H1 (cell line): ENCODE results near the gene UGT2B17. TPM values are rescaled to one million over a fixed set of nuclear protein-coding genes. Genes with fewer than 3 reads are reported as not detected.

ENCODE experiments used
- CTCF ChIA-PET: fragments of 300-600 bp; sonication (Branson Sonifier 250); formaldehyde crosslinking; loops from one replicate; lab custom pipeline; 2021; ENCODE audit not compliant: partially characterized antibody; lab: Charles Lee
- POLR2A ChIA-PET: fragments of 300-600 bp; sonication (Branson Sonifier 250); formaldehyde crosslinking; loops from one replicate; lab custom pipeline; 2021; ENCODE audit warnings: inconsistent platforms; ENCODE audit not compliant: partially characterized antibody; lab: Charles Lee
- DNase-seq, 2 experiments: peaks; one replicate each; pipeline versions ENCODE4 v3.0.0 to v3.0.0-alpha.2; 2010 to 2022; ENCODE audit warnings: low spot score in 2 of 2, low read depth in 1 of 2, mixed read lengths in 1 of 2
- FAIRE-seq: peaks from 2 replicates; lab custom pipeline; 2011; peaks lifted over from hg19 to GRCh38; lab: Jason Lieb, UNC
- H2AFZ ChIP-seq: 2 replicates; pipeline ENCODE4 v1.8.1; 2012; ENCODE audit warnings: low read length, inconsistent platforms
- H2AK5ac ChIP-seq: 2 replicates; pipeline ENCODE4 v1.6.1; 2013; ENCODE audit warnings: low read depth, low read length
- H2BK120ac ChIP-seq: replicated peaks from 2 replicates; pipeline ENCODE3; 2013; ENCODE audit warnings: low read depth, low read length, inconsistent platforms
- H2BK12ac ChIP-seq: 2 replicates; pipeline ENCODE4 v1.6.1; 2013; ENCODE audit warnings: low read depth, low read length
- H2BK15ac ChIP-seq: 2 replicates; pipeline ENCODE4 v1.6.1; 2013; ENCODE audit warnings: low read length
- H2BK20ac ChIP-seq: 2 replicates; pipeline ENCODE4 v1.6.1; 2013; ENCODE audit warnings: low read length
- H2BK5ac ChIP-seq: 2 replicates; pipeline ENCODE4 v1.6.1; 2013; ENCODE audit warnings: low read depth, low read length
- H3K14ac ChIP-seq: 2 replicates; pipeline ENCODE4 v1.6.1; 2013; ENCODE audit warnings: inconsistent platforms; ENCODE audit not compliant: insufficient read length
- H3K18ac ChIP-seq: 2 replicates; pipeline ENCODE4 v1.6.1; 2013; ENCODE audit warnings: low read length; ENCODE audit errors: extremely low read depth
- H3K23ac ChIP-seq: 2 replicates; pipeline ENCODE4 v1.6.1; 2013; ENCODE audit warnings: inconsistent platforms; ENCODE audit not compliant: insufficient read length
- H3K23me2 ChIP-seq: 2 replicates; pipeline ENCODE4 v1.6.1; 2013; ENCODE audit warnings: low read depth, low read length
- H3K27ac ChIP-seq: 2 replicates; pipeline ENCODE4 v1.6.1; 2011; ENCODE audit warnings: low read depth, low read length, inconsistent platforms
- H3K27me3 ChIP-seq, 4 experiments: replicated peaks in 1 of 4; 1 replicate in 1 of 4; 2 replicates in 3 of 4; pipeline versions ENCODE4 v1.6.1 to v1.8.1; 2011 to 2013; ENCODE audit warnings: low read length in 3 of 4, mild to moderate bottlenecking in 3 of 4, inconsistent platforms in 2 of 4, mixed read lengths in 2 of 4, moderate library complexity in 1 of 4; ENCODE audit not compliant: control insufficient read depth in 3 of 4, insufficient read depth in 3 of 4; ENCODE audit errors: extremely low read depth in 1 of 4
- H3K36me3 ChIP-seq, 4 experiments: 2 replicates each; pipeline versions ENCODE4 v1.6.1 to v1.8.1; 2011 to 2013; ENCODE audit warnings: mild to moderate bottlenecking in 4 of 4, low read length in 3 of 4, moderate library complexity in 2 of 4, control low read depth in 1 of 4, inconsistent platforms in 1 of 4; ENCODE audit not compliant: insufficient read depth in 4 of 4, control insufficient read depth in 2 of 4
- H3K4ac ChIP-seq: replicated peaks from 2 replicates; pipeline ENCODE3; 2013; ENCODE audit warnings: low read length, low read depth, mixed read lengths, inconsistent platforms; ENCODE audit not compliant: insufficient read length
- H3K4me1 ChIP-seq, 4 experiments: replicated peaks in 1 of 4; 1 replicate in 1 of 4; 2 replicates in 3 of 4; pipeline versions ENCODE4 v1.6.1 to v1.8.1; 2011 to 2013; ENCODE audit warnings: low read length in 3 of 4, inconsistent platforms in 2 of 4, mixed read lengths in 1 of 4; ENCODE audit not compliant: insufficient read depth in 4 of 4, control insufficient read depth in 3 of 4
- H3K4me2 ChIP-seq, 2 experiments: 2 replicates each; pipeline versions ENCODE4 v1.6.1 to v1.8.1; 2011 to 2013; ENCODE audit warnings: low read depth in 2 of 2, low read length in 2 of 2, control low read depth in 1 of 2, inconsistent platforms in 1 of 2, mild to moderate bottlenecking in 1 of 2; ENCODE audit not compliant: insufficient read depth in 1 of 2
- H3K4me3 ChIP-seq, 4 experiments: fragments of 200-600, 300-600 bp in 1 of 4; sonication (generic), shearing (Covaris generic), sonication (Bioruptor Twin) in 1 of 4; 2 replicates each; pipeline versions ENCODE4 v1.5.1 to v1.8.1; 2011 to 2016; ENCODE audit warnings: low read length in 4 of 4, low read depth in 3 of 4, control low read depth in 2 of 4, inconsistent platforms in 2 of 4, mild to moderate bottlenecking in 2 of 4, mixed read lengths in 1 of 4, moderate library complexity in 1 of 4; ENCODE audit not compliant: insufficient read depth in 2 of 4; ENCODE audit errors: extremely low read depth in 1 of 4
- H3K56ac ChIP-seq: replicated peaks from 2 replicates; pipeline ENCODE3; 2013; ENCODE audit warnings: low read depth, mild to moderate bottlenecking, mixed read lengths, low read length, inconsistent platforms; ENCODE audit not compliant: insufficient read length
- H3K79me1 ChIP-seq: 2 replicates; pipeline ENCODE4 v1.6.1; 2013; ENCODE audit warnings: low read depth, low read length, control low read depth
- H3K79me2 ChIP-seq, 2 experiments: 2 replicates each; pipeline versions ENCODE4 v1.6.1 to v1.8.1; 2012 to 2013; ENCODE audit warnings: low read length in 2 of 2, mild to moderate bottlenecking in 2 of 2, inconsistent platforms in 1 of 2; ENCODE audit not compliant: insufficient read depth in 2 of 2, control insufficient read depth in 1 of 2
- H3K9ac ChIP-seq, 4 experiments: replicated peaks in 1 of 4; 1 replicate in 1 of 4; 2 replicates in 3 of 4; pipeline versions ENCODE4 v1.6.1 to v1.8.1; 2011 to 2013; ENCODE audit warnings: low read depth in 3 of 4, low read length in 3 of 4, control low read depth in 2 of 4, mild to moderate bottlenecking in 2 of 4, moderate library complexity in 2 of 4, inconsistent platforms in 1 of 4; ENCODE audit errors: extremely low read depth in 1 of 4
- H3K9me3 ChIP-seq, 2 experiments: 2 replicates each; pipeline versions ENCODE4 v1.6.1 to v1.8.1; 2012 to 2013; ENCODE audit warnings: mild to moderate bottlenecking in 2 of 2, moderate library complexity in 2 of 2, control low read depth in 1 of 2, inconsistent platforms in 1 of 2, low read depth in 1 of 2, low read length in 1 of 2, mixed read lengths in 1 of 2; ENCODE audit not compliant: insufficient read depth in 2 of 2
- H4K20me1 ChIP-seq, 2 experiments: replicated peaks in 1 of 2; 2 replicates each; pipeline versions ENCODE3 to v1.8.1; 2011 to 2013; ENCODE audit warnings: inconsistent platforms in 2 of 2, low read length in 2 of 2, mild to moderate bottlenecking in 1 of 2; ENCODE audit not compliant: insufficient read depth in 2 of 2, control insufficient read depth in 1 of 2
- H4K5ac ChIP-seq: 2 replicates; pipeline ENCODE4 v1.6.1; 2013; ENCODE audit warnings: low read length, low read depth, mixed read lengths, inconsistent platforms; ENCODE audit not compliant: insufficient read length
- H4K8ac ChIP-seq: 2 replicates; pipeline ENCODE4 v1.8.0; 2013; ENCODE audit warnings: mild to moderate bottlenecking, moderate library complexity, low read length, inconsistent platforms; ENCODE audit not compliant: insufficient read depth; ENCODE audit errors: extremely low read depth
- H4K91ac ChIP-seq: replicated peaks from 2 replicates; pipeline ENCODE3; 2013; ENCODE audit warnings: low read length, mixed read lengths, inconsistent platforms; ENCODE audit not compliant: insufficient read length
- BACH1 ChIP-seq: IDR thresholded peaks from 2 replicates; pipeline ENCODE4 v1.6.1; 2012; ENCODE audit warnings: low read length, improper control_type of control experiment
- CBX5 ChIP-seq: fragments of 300-800, 300-1000 bp; sonication (generic); IDR thresholded peaks from 2 replicates; pipeline ENCODE4 v1.7.1; 2016; ENCODE audit warnings: antibody characterized with exemption, low read length, low read depth
- CBX8 ChIP-seq: fragments of 300-800, 300-1000 bp; sonication (generic); IDR thresholded peaks from 2 replicates; pipeline ENCODE4 v1.7.1; 2016; ENCODE audit warnings: low read depth, low read length, borderline replicate concordance
- EGR1 ChIP-seq: IDR thresholded peaks from 2 replicates; pipeline ENCODE4 v1.6.1; 2011; ENCODE audit warnings: low read depth, low read length, borderline replicate concordance
- EZH2 ChIP-seq: fragments of 200-600 bp; sonication (generic); IDR thresholded peaks from 2 replicates; pipeline ENCODE4 v1.7.1; 2012; ENCODE audit warnings: low read depth, mild to moderate bottlenecking, moderate library complexity, low read length, inconsistent platforms; ENCODE audit not compliant: severe bottlenecking
- PHF8 ChIP-seq: fragments of 200-600 bp; sonication (generic); conservative IDR thresholded peaks from 2 replicates; pipeline ENCODE4 v1.7.1; 2012; ENCODE audit warnings: low read depth, mild to moderate bottlenecking, inconsistent platforms, low read length, moderate library complexity
- SUZ12 ChIP-seq: fragments of 200-600 bp; sonication (generic); IDR thresholded peaks from 2 replicates; pipeline ENCODE4 v1.6.1; 2012; ENCODE audit warnings: mild to moderate bottlenecking, inconsistent platforms, low read length, moderate library complexity, mixed read lengths
- WGBS, 2 experiments: shearing (Covaris generic) in 1 of 2; methylation state at CpG; one replicate each; pipeline versions ENCODE4 v1.1.6 to v1.1.7; 2013 to 2015; ENCODE audit warnings: low lambda C conversion rate in 2 of 2, mixed read lengths in 2 of 2, inconsistent platforms in 1 of 2, low coverage in 1 of 2, missing lambda C conversion rate in 1 of 2; ENCODE audit not compliant: insufficient replicate concordance in 2 of 2, insufficient coverage in 1 of 2, insufficient read length in 1 of 2; ENCODE audit errors: extremely low coverage in 1 of 2, missing lambda C conversion rate in 1 of 2; 5-methylcytosine and 5-hydroxymethylcytosine counted together
- polyA plus RNA-seq, 7 experiments: library from polyadenylated mRNA; depleted of rRNA in 3 of 7; stranded (reverse) in 5 of 7; unstranded in 2 of 7; fragments of >200 nt in 5 of 7; fragments of 200-250 nt in 2 of 7; gene quantifications; 1 replicate in 5 of 7; 2 replicates in 1 of 7; 4 replicates in 1 of 7; pipeline versions ENCODE4 v1.2.1 to v1.2.3, GENCODE V29; 2011 to 2013; ENCODE audit warnings: missing spikeins in 2 of 7, mixed read lengths in 2 of 7
- total RNA-seq: library from RNA; stranded (reverse); fragmentation: NEBNext Ultra II Directional; extraction: Animal tissue kit (Norgen Biotek cat#: 25700); gene quantifications from 2 replicates; pipeline ENCODE4 v1.2.1, GENCODE V29; 2021

UGT2B17 gene
- total and polyA plus RNA-seq, 2 of the 8 experiments (the other 6 are each of a cell fraction or from before 2014, with no cell fraction given): not detected

DNA sequence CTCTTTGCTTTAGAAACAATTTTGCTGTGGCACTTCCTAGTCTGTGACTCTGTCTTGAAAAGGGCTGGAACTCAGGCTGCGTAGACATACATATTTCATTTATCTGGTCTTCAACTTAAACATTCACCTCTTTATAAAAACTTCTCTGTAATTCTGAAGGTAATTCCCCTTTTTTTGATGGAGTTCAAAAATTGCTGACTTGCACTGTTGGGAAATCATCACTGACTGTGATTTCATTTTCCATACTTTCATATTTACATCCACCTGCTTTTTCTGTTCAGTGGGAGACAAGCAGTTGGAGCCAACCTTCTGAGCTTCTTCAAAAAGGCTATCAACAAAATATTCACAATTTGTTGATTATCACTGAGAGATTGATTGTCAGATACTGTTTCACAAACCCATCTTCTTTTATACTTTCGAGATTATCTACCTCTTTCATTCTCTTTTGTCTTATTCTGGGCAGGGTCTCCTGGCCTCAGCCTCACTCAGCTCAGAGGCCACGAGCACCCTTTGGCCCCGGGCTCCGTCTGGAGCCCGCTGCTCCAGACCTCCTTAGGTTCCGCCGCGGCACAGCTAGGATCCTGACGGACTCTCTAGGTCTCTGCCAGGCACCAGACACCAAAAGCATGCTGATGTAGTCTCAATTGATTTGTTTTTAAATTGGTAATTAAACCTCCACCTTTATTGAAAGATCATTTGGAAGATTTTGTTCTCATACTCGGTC is 39.7 kb upstream of the UGT2B17 start:
- no peaks in the 10 kb centered on the region for H3K79me1 ChIP-seq
- H2BK5ac ChIP-seq: no peak overlapping the region
- H3K23me2 ChIP-seq: no peaks in the 10 kb centered on the region
- H3K4ac ChIP-seq: no peak overlapping the region
- no peak overlapping the region for H3K23ac ChIP-seq
- H3K56ac ChIP-seq: no peak overlapping the region
- DNase-seq: no peak
- no peaks in the 10 kb centered on the region for H3K36me3 ChIP-seq
- no peak overlapping the region for H2BK120ac ChIP-seq
- H3K14ac ChIP-seq: no peak overlapping the region
- no peak overlapping the region for H3K9ac ChIP-seq
- no peak overlapping the region for H2BK15ac ChIP-seq
- no peak overlapping the region for H2BK20ac ChIP-seq
- no peak overlapping the region for H2BK12ac ChIP-seq
- no peak overlapping the region for H3K27ac ChIP-seq
- H3K79me2 ChIP-seq: no peaks in the 10 kb centered on the region
- H3K4me1 ChIP-seq: no peaks in the 10 kb centered on the region
- H4K8ac ChIP-seq: no peak overlapping the region
- no peak overlapping the region for H2AFZ ChIP-seq
- no peak overlapping the region for H4K91ac ChIP-seq
- no peak overlapping the region for H2AK5ac ChIP-seq
- H3K9me3 ChIP-seq: no peaks in the 10 kb centered on the region
- no peak for FAIRE-seq
- H3K27me3 ChIP-seq: no peaks in the 10 kb centered on the region
- POLR2A ChIA-PET: no interaction called here
- WGBS, 2 experiments: 90% methylated on average over 11 of the region's 11 CpGs; no CpG with 5 or more reads in 1 of the 2 experiments
- no peak overlapping the region for H4K5ac ChIP-seq
- CTCF ChIA-PET: no interaction called here
- no peak overlapping the region for H3K4me3 ChIP-seq
- H4K20me1 ChIP-seq: no peaks in the 10 kb centered on the region
- no peak overlapping the region for H3K18ac ChIP-seq
- H3K4me2 ChIP-seq: no peak overlapping the region
- TF ChIP-seq SUZ12: no peak
- TF ChIP-seq PHF8: no peak
- no peak for TF ChIP-seq EZH2
- no peak for TF ChIP-seq CBX8
- no peak for TF ChIP-seq CBX5
- no peak for TF ChIP-seq BACH1
- TF ChIP-seq EGR1: no peak
